Measurements from ENCODE around the gene POFUT2.

The POFUT2 gene

DNA sequence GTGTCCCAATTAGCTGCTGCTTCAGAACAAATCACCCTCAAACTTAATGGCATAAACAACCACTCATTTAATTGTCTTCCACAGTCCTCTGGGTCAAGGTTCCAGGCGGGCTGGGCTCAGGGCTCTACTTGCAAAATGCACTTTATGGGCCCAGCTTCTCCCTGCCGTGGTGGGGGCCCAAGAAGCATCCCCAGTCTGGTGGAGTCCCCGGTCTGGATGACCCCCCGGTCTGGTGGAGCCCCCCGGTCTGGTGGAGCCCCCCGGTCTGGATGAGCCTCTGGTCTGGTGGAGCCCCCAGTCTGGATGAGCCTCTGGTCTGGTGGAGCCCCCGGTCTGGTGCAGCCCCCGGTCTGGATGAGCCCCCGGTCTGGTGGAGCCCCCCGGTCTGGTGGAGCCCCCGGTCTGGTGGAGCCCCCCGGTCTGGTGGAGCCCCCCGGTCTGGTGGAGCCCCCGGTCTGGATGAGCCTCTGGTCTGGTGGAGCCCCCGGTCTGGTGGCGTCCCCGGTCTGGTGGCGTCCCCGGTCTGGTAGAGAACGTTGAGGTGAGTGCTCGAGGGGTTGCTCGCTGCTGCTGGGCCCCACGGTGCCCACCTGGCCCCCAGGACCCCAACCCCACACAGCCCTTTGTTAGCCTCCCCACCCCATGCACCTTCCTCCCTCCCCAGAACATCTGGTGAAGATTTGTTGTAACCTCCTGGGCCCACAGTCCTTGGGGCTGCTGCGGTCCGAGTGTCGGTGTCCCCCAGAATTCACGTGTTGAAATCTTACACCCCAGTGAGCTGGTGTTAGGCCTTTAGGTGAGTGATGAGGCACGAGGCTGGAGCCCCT lies 33.8 kb downstream of the POFUT2 start:
- Histone ChIP-seq H3K27me3 (ENCODE audit: insufficient read depth, poor library complexity, severe bottlenecking) (peaks cover 7% of the 10 kb centered on the region), H3K4me3 (replicated peaks; ENCODE audit: insufficient read depth, low read length) (no peak overlapping the region), H3K27ac (replicated peaks) (no peak overlapping the region)
- TF ChIP-seq POLR2AphosphoS5 (IDR thresholded peaks at IDR 0.05; ENCODE audit: low read depth) (no peak), GABPA (IDR thresholded peaks at IDR 0.05; ENCODE audit: low read depth) (no peak), SPI1 (IDR thresholded peaks at IDR 0.05; ENCODE audit: borderline replicate concordance, low read depth) (no peak)
- TF ChIP-seq, protein P1, sequence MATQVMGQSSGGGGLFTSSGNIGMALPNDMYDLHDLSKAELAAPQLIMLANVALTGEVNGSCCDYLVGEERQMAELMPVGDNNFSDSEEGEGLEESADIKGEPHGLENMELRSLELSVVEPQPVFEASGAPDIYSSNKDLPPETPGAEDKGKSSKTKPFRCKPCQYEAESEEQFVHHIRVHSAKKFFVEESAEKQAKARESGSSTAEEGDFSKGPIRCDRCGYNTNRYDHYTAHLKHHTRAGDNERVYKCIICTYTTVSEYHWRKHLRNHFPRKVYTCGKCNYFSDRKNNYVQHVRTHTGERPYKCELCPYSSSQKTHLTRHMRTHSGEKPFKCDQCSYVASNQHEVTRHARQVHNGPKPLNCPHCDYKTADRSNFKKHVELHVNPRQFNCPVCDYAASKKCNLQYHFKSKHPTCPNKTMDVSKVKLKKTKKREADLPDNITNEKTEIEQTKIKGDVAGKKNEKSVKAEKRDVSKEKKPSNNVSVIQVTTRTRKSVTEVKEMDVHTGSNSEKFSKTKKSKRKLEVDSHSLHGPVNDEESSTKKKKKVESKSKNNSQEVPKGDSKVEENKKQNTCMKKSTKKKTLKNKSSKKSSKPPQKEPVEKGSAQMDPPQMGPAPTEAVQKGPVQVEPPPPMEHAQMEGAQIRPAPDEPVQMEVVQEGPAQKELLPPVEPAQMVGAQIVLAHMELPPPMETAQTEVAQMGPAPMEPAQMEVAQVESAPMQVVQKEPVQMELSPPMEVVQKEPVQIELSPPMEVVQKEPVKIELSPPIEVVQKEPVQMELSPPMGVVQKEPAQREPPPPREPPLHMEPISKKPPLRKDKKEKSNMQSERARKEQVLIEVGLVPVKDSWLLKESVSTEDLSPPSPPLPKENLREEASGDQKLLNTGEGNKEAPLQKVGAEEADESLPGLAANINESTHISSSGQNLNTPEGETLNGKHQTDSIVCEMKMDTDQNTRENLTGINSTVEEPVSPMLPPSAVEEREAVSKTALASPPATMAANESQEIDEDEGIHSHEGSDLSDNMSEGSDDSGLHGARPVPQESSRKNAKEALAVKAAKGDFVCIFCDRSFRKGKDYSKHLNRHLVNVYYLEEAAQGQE (IDR thresholded peaks at IDR 0.05; ENCODE audit: insufficient replicate concordance, low read depth) = no peak
- TF ChIP-seq, protein P2, sequence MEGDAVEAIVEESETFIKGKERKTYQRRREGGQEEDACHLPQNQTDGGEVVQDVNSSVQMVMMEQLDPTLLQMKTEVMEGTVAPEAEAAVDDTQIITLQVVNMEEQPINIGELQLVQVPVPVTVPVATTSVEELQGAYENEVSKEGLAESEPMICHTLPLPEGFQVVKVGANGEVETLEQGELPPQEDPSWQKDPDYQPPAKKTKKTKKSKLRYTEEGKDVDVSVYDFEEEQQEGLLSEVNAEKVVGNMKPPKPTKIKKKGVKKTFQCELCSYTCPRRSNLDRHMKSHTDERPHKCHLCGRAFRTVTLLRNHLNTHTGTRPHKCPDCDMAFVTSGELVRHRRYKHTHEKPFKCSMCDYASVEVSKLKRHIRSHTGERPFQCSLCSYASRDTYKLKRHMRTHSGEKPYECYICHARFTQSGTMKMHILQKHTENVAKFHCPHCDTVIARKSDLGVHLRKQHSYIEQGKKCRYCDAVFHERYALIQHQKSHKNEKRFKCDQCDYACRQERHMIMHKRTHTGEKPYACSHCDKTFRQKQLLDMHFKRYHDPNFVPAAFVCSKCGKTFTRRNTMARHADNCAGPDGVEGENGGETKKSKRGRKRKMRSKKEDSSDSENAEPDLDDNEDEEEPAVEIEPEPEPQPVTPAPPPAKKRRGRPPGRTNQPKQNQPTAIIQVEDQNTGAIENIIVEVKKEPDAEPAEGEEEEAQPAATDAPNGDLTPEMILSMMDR (IDR thresholded peaks at IDR 0.05; ENCODE audit: insufficient read depth, low read length) = no peak
- no peak for DNase-seq (ENCODE audit: low read depth in 1 of 2, low spot score in 1 of 2)

DNA sequence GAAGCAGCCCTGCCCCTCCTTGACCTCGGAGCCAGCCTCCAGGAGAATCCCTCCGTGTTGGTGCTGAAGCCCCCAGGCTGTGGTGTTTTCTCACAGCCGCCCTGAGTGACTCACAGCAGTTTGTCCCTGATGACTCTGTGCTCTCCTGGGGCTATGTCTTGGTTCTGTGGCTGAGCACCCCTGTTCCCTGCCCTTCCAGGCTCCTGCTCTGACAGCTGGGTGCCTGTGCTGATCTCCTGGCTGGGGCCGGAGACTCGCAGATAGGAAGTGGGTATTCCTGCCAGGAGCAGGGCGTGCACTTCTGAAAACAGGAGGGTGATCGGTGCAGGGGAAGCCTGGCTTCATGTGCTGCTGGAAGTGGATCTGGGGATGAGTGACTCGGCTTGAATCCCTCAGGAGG lies 34.5 kb downstream of the POFUT2 start:
- DNase-seq (ENCODE audit: low read depth in 1 of 2, low spot score in 1 of 2) = no peak
- peaks cover 7% of the 10 kb centered on the region for H3K27me3 ChIP-seq (ENCODE audit: insufficient read depth, poor library complexity, severe bottlenecking)
- no peak overlapping the region for H3K4me3 ChIP-seq (replicated peaks; ENCODE audit: insufficient read depth, low read length)
- TF ChIP-seq SPI1 (IDR thresholded peaks at IDR 0.05; ENCODE audit: borderline replicate concordance, low read depth) (no peak), GABPA (IDR thresholded peaks at IDR 0.05; ENCODE audit: low read depth) (no peak), POLR2AphosphoS5 (IDR thresholded peaks at IDR 0.05; ENCODE audit: low read depth) (no peak)
- TF ChIP-seq, protein P2 (IDR thresholded peaks at IDR 0.05; ENCODE audit: insufficient read depth, low read length) = no peak
- TF ChIP-seq, protein P1 (IDR thresholded peaks at IDR 0.05; ENCODE audit: insufficient replicate concordance, low read depth) = no peak
- no peak overlapping the region for H3K27ac ChIP-seq (replicated peaks)

DNA sequence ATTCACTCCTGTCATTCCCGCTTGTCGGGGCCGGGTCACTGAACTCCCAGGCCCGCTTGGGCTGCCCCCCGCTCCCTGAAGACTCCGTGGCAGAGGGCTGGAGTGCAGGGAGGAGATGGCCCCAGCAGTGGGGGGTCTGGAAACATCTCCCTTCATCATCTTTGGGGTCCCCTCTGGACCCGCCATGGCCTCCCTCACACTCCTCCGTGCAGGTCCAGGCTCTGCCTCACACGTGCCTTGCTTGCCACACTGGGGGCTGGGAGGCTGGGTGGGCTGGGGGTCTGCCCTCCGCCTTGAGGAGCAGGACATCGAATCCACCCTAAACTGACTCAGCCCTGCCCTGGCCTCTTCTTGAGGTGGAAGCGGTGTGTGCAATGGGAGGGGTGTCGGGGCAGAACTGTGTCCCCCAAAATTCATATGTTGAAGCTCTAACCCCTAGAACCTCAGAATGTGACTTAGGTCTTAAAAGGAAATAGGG lies 35.2 kb downstream of the POFUT2 start:
- Histone ChIP-seq H3K4me3 (replicated peaks; ENCODE audit: insufficient read depth, low read length) (no peak overlapping the region), H3K27ac (replicated peaks) (no peak overlapping the region), H3K27me3 (ENCODE audit: insufficient read depth, poor library complexity, severe bottlenecking) (peaks cover 7% of the 10 kb centered on the region)
- TF ChIP-seq SPI1 (IDR thresholded peaks at IDR 0.05; ENCODE audit: borderline replicate concordance, low read depth) (no peak), POLR2AphosphoS5 (IDR thresholded peaks at IDR 0.05; ENCODE audit: low read depth) (no peak), GABPA (IDR thresholded peaks at IDR 0.05; ENCODE audit: low read depth) (no peak)
- TF ChIP-seq, protein P1 (IDR thresholded peaks at IDR 0.05; ENCODE audit: insufficient replicate concordance, low read depth) = no peak
- TF ChIP-seq, protein P2 (IDR thresholded peaks at IDR 0.05; ENCODE audit: insufficient read depth, low read length) = no peak
- no peak for DNase-seq (ENCODE audit: low read depth in 1 of 2, low spot score in 1 of 2)
